Panc1 (cell line): ENCODE measurements around the gene LCE1B. TPM values are rescaled to one million over a fixed set of nuclear protein-coding genes. Genes with fewer than 3 reads are reported as not detected.

Source experiments
- ATAC-seq: fragments of 200-7000 bp; cut with Tn5 transposase; 2 replicates; pipeline ENCODE4 v1.9.1; 2020; ENCODE audit warnings: mild to moderate bottlenecking, moderate library complexity
- BruUV-seq: library from RNA; stranded (reverse); fragments of 400-500 nt; replicated peaks from 2 replicates; lab custom pipeline; 2021; lab: Mats Ljungman, UMichigan
- CTCF ChIA-PET: fragments of 300-600 bp; sonication (Branson Sonifier 250); formaldehyde crosslinking; loops from one replicate; lab custom pipeline; 2022; ENCODE audit warnings: antibody characterized with exemption; lab: Charles Lee
- POLR2A ChIA-PET: fragments of 300-600 bp; sonication (Branson Sonifier 250); formaldehyde crosslinking; loops from one replicate; lab custom pipeline; 2022; ENCODE audit warnings: antibody characterized with exemption; lab: Charles Lee
- DNase-seq: peaks from one replicate; pipeline ENCODE4 v3.0.0-alpha.2; 2010; ENCODE audit warnings: low read depth, low spot score
- H3K27ac ChIP-seq: 2 replicates; pipeline ENCODE4 v1.5.1; 2011; ENCODE audit warnings: mild to moderate bottlenecking, low read length, inconsistent platforms
- H3K27me3 ChIP-seq: fragments of 200-500 bp; sonication (Bioruptor generic); 2 replicates; pipeline ENCODE4 v1.6.0; 2014; ENCODE audit warnings: low read length, inconsistent platforms; ENCODE audit not compliant: control insufficient read depth, insufficient read depth
- H3K36me3 ChIP-seq: fragments of 200-500 bp; sonication (Bioruptor generic); 2 replicates; pipeline ENCODE4 v1.5.1; 2014; ENCODE audit warnings: inconsistent platforms, mild to moderate bottlenecking, low read length, moderate library complexity; ENCODE audit not compliant: control insufficient read depth, insufficient read depth
- H3K4me1 ChIP-seq: 2 replicates; pipeline ENCODE4 v1.5.1; 2011; ENCODE audit warnings: inconsistent platforms, mild to moderate bottlenecking, low read length, moderate library complexity; ENCODE audit not compliant: control insufficient read depth, insufficient read depth
- H3K4me3 ChIP-seq, 2 experiments: 2 replicates each; pipeline ENCODE4 v1.5.1; 2011 to 2012; ENCODE audit warnings: low read depth in 2 of 2, low read length in 2 of 2, mild to moderate bottlenecking in 2 of 2, inconsistent platforms in 1 of 2, moderate library complexity in 1 of 2
- H3K9me3 ChIP-seq: fragments of 200-500 bp; sonication (Bioruptor generic); 2 replicates; pipeline ENCODE4 v1.5.1; 2014; ENCODE audit warnings: low read depth, mild to moderate bottlenecking, inconsistent platforms, low read length, moderate library complexity; ENCODE audit not compliant: control insufficient read depth, insufficient read depth
- CTCF ChIP-seq: fragments of 450-650 bp; IDR thresholded peaks from 2 replicates; pipeline ENCODE4 v1.5.1; 2017; ENCODE audit warnings: mild to moderate bottlenecking
- POLR2AphosphoS5 ChIP-seq: IDR thresholded peaks from 2 replicates; pipeline ENCODE4 v1.6.1; 2012; ENCODE audit warnings: mild to moderate bottlenecking, low read depth, low read length, moderate library complexity
- REST ChIP-seq, 2 experiments: IDR thresholded peaks; 2 replicates each; pipeline ENCODE4 v1.6.1; 2011 to 2012; ENCODE audit warnings: low read depth in 2 of 2, control low read depth in 1 of 2, low read length in 1 of 2, mild to moderate bottlenecking in 1 of 2, moderate library complexity in 1 of 2; ENCODE audit not compliant: insufficient read depth in 1 of 2
- SIN3A ChIP-seq: IDR thresholded peaks from 2 replicates; pipeline ENCODE4 v1.6.1; 2012; ENCODE audit warnings: low read depth, mild to moderate bottlenecking, low read length, moderate library complexity, borderline replicate concordance; ENCODE audit not compliant: insufficient read depth
- TCF7L2 ChIP-seq: IDR thresholded peaks from 2 replicates; pipeline ENCODE4 v1.6.1; 2011; ENCODE audit warnings: mild to moderate bottlenecking, low read depth, low read length, inconsistent platforms
- in situ Hi-C: cut with HindIII; loops from 2 replicates; pipeline ENCODE4 v1.10.0; 2016; ENCODE audit warnings: low sequenced_read_pairs, low pct_unique_long_range_greater_than_20kb
- intact Hi-C: fragments of 100-400 bp; cut with micrococcal nuclease; formaldehyde crosslinking; loops from one replicate; pipeline ENCODE4 v1.10.0; 2022; ENCODE audit not compliant: unreplicated experiment
- total RNA-seq: library from RNA; stranded (reverse); gene quantifications from one replicate; pipeline ENCODE4 v1.2.1, GENCODE V29; 2021; ENCODE audit not compliant: unreplicated experiment

The LCE1B gene
- total RNA-seq, 1 experiment from 2014 or later: not detected

- in situ Hi-C loops: no loop called here
Measured at GRCh38 chr1:152801333-152801732, 10.4 kb upstream of the LCE1B start.

GRCh38 chr1:152806576-152806975 lies 5.2 kb upstream of the LCE1B start, which contains the start of gene LCE1C:
TSS of gene LCE1C (minus strand) at chr1:152806651. CDS start at chr1:152805478, 1,173 bp downstream.
- peaks cover 7% of the 10 kb centered on the region; the same call in 1 of the 2 replicates for H3K27me3 ChIP-seq
- ATAC-seq: no peak; the same call in 1 of the 2 replicates
- no peaks in the 10 kb centered on the region for H3K4me1 ChIP-seq
- intact Hi-C loops (no loop called here), in situ Hi-C loops (no loop called here)
- ChIA-PET CTCF (no interaction called here), POLR2A (no interaction called here)
- DNase-seq: no peak
- no peak within 1 kb of the TSS for H3K27ac ChIP-seq
- H3K4me3 ChIP-seq: no peak within 1 kb of the TSS
- no peaks in the 10 kb centered on the region for H3K36me3 ChIP-seq
- no peaks in the 10 kb centered on the region for H3K9me3 ChIP-seq
- TF ChIP-seq SIN3A (no peak), CTCF (no peak), REST (IDR thresholded peaks at IDR 0.05; ENCODE audit: insufficient read depth in 1 of 2, low read depth in 2 of 2, low read length in 1 of 2) (no peak), POLR2AphosphoS5 (no peak)
- BruUV-seq: no TSS peak

More at GRCh38 chr1:152801333-152801732, 10.4 kb upstream of the LCE1B start:
- ChIA-PET POLR2A (no interaction called here), CTCF (no interaction called here)
- intact Hi-C loops: no loop called here
- peaks cover 2% of the 10 kb centered on the region; the same call in 1 of the 2 replicates for H3K27me3 ChIP-seq
- no peak for DNase-seq
- no peaks in the 10 kb centered on the region for H3K36me3 ChIP-seq
- TF ChIP-seq REST (IDR thresholded peaks at IDR 0.05; ENCODE audit: insufficient read depth in 1 of 2, low read depth in 2 of 2, low read length in 1 of 2) (no peak), POLR2AphosphoS5 (no peak), CTCF (no peak), SIN3A (no peak), TCF7L2 (no peak)
- no peak for ATAC-seq
- no peaks in the 10 kb centered on the region for H3K4me1 ChIP-seq
- H3K27ac ChIP-seq: no peak overlapping the region
- H3K9me3 ChIP-seq: no peaks in the 10 kb centered on the region
- H3K4me3 ChIP-seq: no peak overlapping the region
- BruUV-seq: no TSS peak
